K562 (cell line): ENCODE data around the gene DGCR6L.

ENCODE experiments used
- CTCF ChIP-seq, 3 experiments: IDR thresholded peaks in 2 of 3; conservative IDR thresholded peaks in 1 of 3; 2 replicates each; pipeline ENCODE4 v1.5.1; 2011 to 2012; ENCODE audit warnings: low read length in 3 of 3, mild to moderate bottlenecking in 3 of 3, control low read depth in 2 of 3, improper control_type of control experiment in 1 of 3, inconsistent platforms in 1 of 3, low read depth in 1 of 3, mixed read lengths in 1 of 3, moderate library complexity in 1 of 3; ENCODE audit not compliant: insufficient read depth in 2 of 3
- FOXJ2 ChIP-seq: fragments of 200-800 bp; sonication (Bioruptor generic); IDR thresholded peaks from 2 replicates; pipeline ENCODE4 v1.6.1; 2016; ENCODE audit warnings: missing genetic modification characterization, missing compliant biosample characterization
- SMC3 ChIP-seq: conservative IDR thresholded peaks from 2 replicates; pipeline ENCODE4 v1.6.1; 2011; ENCODE audit warnings: low read depth, low read length, improper control_type of control experiment; ENCODE audit not compliant: insufficient read depth

GRCh38 chr22:20283674-20284066 is 36.2 kb downstream of the DGCR6L start:
- TF ChIP-seq CTCF (IDR thresholded peaks at IDR 0.05 in 2 of 3, conservative IDR thresholded peaks at IDR 0.05 in 1 of 3; ENCODE audit: insufficient read depth in 2 of 3, low read depth in 1 of 3, low read length in 3 of 3) (no peak), FOXJ2 (tag) (no peak), SMC3 (no peak)
